Upper lobe of right lung (tissue), 1 donor: ENCODE data around the gene MKRN1. TPM values are rescaled to one million over a fixed set of nuclear protein-coding genes. Genes with fewer than 3 reads are reported as not detected.

ENCODE experiments used
- ATAC-seq: fragments of 200-7000 bp; cut with Tn5 transposase; one replicate; pipeline ENCODE4 v1.9.1; 2020; ENCODE audit warnings: mild to moderate bottlenecking, moderate library complexity
- DNase-seq: peaks from one replicate; pipeline ENCODE4 v3.0.0-alpha.2; 2020
- H3K27ac ChIP-seq: fragments of 200-600 bp; one replicate; pipeline ENCODE4 v1.8.0; 2022
- H3K27me3 ChIP-seq: fragments of 200-600 bp; one replicate; pipeline ENCODE4 v1.8.0; 2022; ENCODE audit warnings: mild to moderate bottlenecking
- H3K36me3 ChIP-seq: fragments of 200-600 bp; one replicate; pipeline ENCODE4 v1.8.0; 2022
- H3K4me1 ChIP-seq: fragments of 200-600 bp; one replicate; pipeline ENCODE4 v1.8.0; 2022
- H3K4me3 ChIP-seq: fragments of 200-600 bp; one replicate; pipeline ENCODE4 v1.8.0; 2022; ENCODE audit warnings: mild to moderate bottlenecking
- H3K9me3 ChIP-seq: fragments of 200-600 bp; one replicate; pipeline ENCODE4 v1.8.0; 2022
- CTCF ChIP-seq: fragments of 200-600 bp; IDR thresholded peaks from one replicate; pipeline ENCODE4 v1.8.0; 2022; ENCODE audit warnings: antibody characterized with exemption
- intact Hi-C: fragments of 100-400 bp; cut with DNase I; formaldehyde crosslinking; loops from one replicate; pipeline ENCODE4 v1.11.0; 2022
- total RNA-seq: library from RNA; stranded (reverse); fragmentation: NEBNext Ultra II Directional; extraction: Animal tissue kit (Norgen Biotek cat#: 25700); gene quantifications from one replicate; pipeline ENCODE4 v1.2.1, GENCODE V29; 2021
- donor health status: DM: no; HTN: yes; CAD: no; lungs with severe emphysema.

The MKRN1 gene
- total RNA-seq, 1 donor from 2014 or later: 84.4 TPM

GRCh38 chr7:140451716-140452115 is 27.6 kb downstream of the MKRN1 start:
- Histone ChIP-seq H3K27me3 (no peaks in the 10 kb centered on the region), H3K9me3 (no peaks in the 10 kb centered on the region), H3K36me3 (peaks cover 45% of the 10 kb centered on the region), H3K27ac (no peak overlapping the region), H3K4me3 (no peak overlapping the region), H3K4me1 (no peaks in the 10 kb centered on the region)
- ATAC-seq: no peak
- intact Hi-C loops: no loop called here
- no peak for DNase-seq
- no peak for TF ChIP-seq CTCF

GRCh38 chr7:140448781-140449480 is 30.4 kb downstream of the MKRN1 start:
- no peak for DNase-seq
- no peak for ATAC-seq
- intact Hi-C loops: no loop called here

GRCh38 chr7:140447841-140448240 is 31.5 kb downstream of the MKRN1 start:
- H3K4me1 ChIP-seq: no peaks in the 10 kb centered on the region
- no peaks in the 10 kb centered on the region for H3K27me3 ChIP-seq
- peaks cover 7% of the 10 kb centered on the region for H3K36me3 ChIP-seq
- DNase-seq: no peak
- TF ChIP-seq CTCF: no peak
- H3K27ac ChIP-seq: no peak overlapping the region
- intact Hi-C loops: no loop called here
- H3K9me3 ChIP-seq: no peaks in the 10 kb centered on the region
- no peak overlapping the region for H3K4me3 ChIP-seq
- no peak for ATAC-seq

More at GRCh38 chr7:140448781-140449480, 30.4 kb downstream of the MKRN1 start:
- Histone ChIP-seq H3K9me3 (no peaks in the 10 kb centered on the region), H3K27ac (no peak overlapping the region), H3K4me1 (no peaks in the 10 kb centered on the region), H3K36me3 (peaks cover 18% of the 10 kb centered on the region), H3K4me3 (no peak overlapping the region), H3K27me3 (no peaks in the 10 kb centered on the region)
- no peak for TF ChIP-seq CTCF

- DNase-seq (peak; percentile 35), ATAC-seq (no peak)
- Histone ChIP-seq H3K36me3 (no peaks in the 10 kb centered on the region), H3K27me3 (no peaks in the 10 kb centered on the region), H3K27ac (no peak overlapping the region), H3K4me1 (no peaks in the 10 kb centered on the region), H3K4me3 (no peak overlapping the region), H3K9me3 (no peaks in the 10 kb centered on the region)
- TF ChIP-seq CTCF: no peak
- intact Hi-C loops: no loop called here
Observed at GRCh38 chr7:140446467-140446866, 32.8 kb downstream of the MKRN1 start.

GRCh38 chr7:140441519-140441918 is 37.8 kb downstream of the MKRN1 start:
- Histone ChIP-seq H3K4me3 (no peak overlapping the region), H3K27me3 (no peaks in the 10 kb centered on the region), H3K27ac (no peak overlapping the region), H3K36me3 (no peaks in the 10 kb centered on the region), H3K4me1 (no peaks in the 10 kb centered on the region), H3K9me3 (no peaks in the 10 kb centered on the region)
- TF ChIP-seq CTCF: no peak
- no peak for DNase-seq
- intact Hi-C loops: no loop called here
- no peak for ATAC-seq

- ATAC-seq: no peak
- no peak overlapping the region for H3K4me3 ChIP-seq
- no peaks in the 10 kb centered on the region for H3K36me3 ChIP-seq
- intact Hi-C loops: no loop called here
- H3K9me3 ChIP-seq: no peaks in the 10 kb centered on the region
- peaks cover under 1% of the 10 kb centered on the region for H3K27me3 ChIP-seq
- DNase-seq: no peak
- H3K4me1 ChIP-seq: no peaks in the 10 kb centered on the region
- TF ChIP-seq CTCF: no peak
- no peak overlapping the region for H3K27ac ChIP-seq
Observed at GRCh38 chr7:140440593-140440992, 38.7 kb downstream of the MKRN1 start.
